GF-D8 (cell line): ENCODE measurements around the gene PAX7.

Experiments used
- DNase-seq: peaks from one replicate; lab custom pipeline; 2025; lab: John Stamatoyannopoulos, UW

PAX7 gene

GRCh38 chr1:18640228-18641004 is 9.8 kb downstream of the PAX7 start:
- DNase-seq = no peak

GRCh38 chr1:18641005-18641941 is 10.6 kb downstream of the PAX7 start:
- DNase-seq = no peak

- no peak for DNase-seq
These were observed 11.8 kb downstream of the PAX7 start for GRCh38 chr1:18642278-18643095.

GRCh38 chr1:18643154-18644012 is 12.7 kb downstream of the PAX7 start:
- no peak for DNase-seq

GRCh38 chr1:18644013-18644399 is 13.4 kb downstream of the PAX7 start:
- no peak for DNase-seq

- DNase-seq = no peak
These were observed 13.8 kb downstream of the PAX7 start for GRCh38 chr1:18644446-18644845.

- DNase-seq = no peak
These were observed 14.5 kb downstream of the PAX7 start for GRCh38 chr1:18644973-18645746.

- DNase-seq = no peak
These were observed 15.1 kb downstream of the PAX7 start for GRCh38 chr1:18645747-18646090.

GRCh38 chr1:18646091-18646785 is 15.6 kb downstream of the PAX7 start:
- DNase-seq = no peak

GRCh38 chr1:18646786-18647410 is 16.3 kb downstream of the PAX7 start:
- DNase-seq = no peak

- no peak for DNase-seq
These were observed 17.1 kb downstream of the PAX7 start for GRCh38 chr1:18647681-18648214.

GRCh38 chr1:18649693-18650370 is 19.2 kb downstream of the PAX7 start:
- no peak for DNase-seq

GRCh38 chr1:18651713-18652112 is 21.1 kb downstream of the PAX7 start:
- DNase-seq = no peak

- no peak for DNase-seq
These were observed 22.1 kb downstream of the PAX7 start for GRCh38 chr1:18652791-18653190.

GRCh38 chr1:18653367-18653766 is 22.7 kb downstream of the PAX7 start:
- no peak for DNase-seq

GRCh38 chr1:18653916-18654315 is 23.3 kb downstream of the PAX7 start:
- no peak for DNase-seq

- DNase-seq = no peak
These were observed 24.0 kb downstream of the PAX7 start for GRCh38 chr1:18654599-18654998.

GRCh38 chr1:18657506-18658201 is 27.0 kb downstream of the PAX7 start:
- no peak for DNase-seq
